Fibroblast of lung (primary cell): ENCODE measurements around the gene POLG. TPM values are rescaled to one million over a fixed set of nuclear protein-coding genes. Genes with fewer than 3 reads are reported as not detected.

ENCODE experiments used
- DNase-seq, 2 donors: peaks; one replicate each; pipeline versions ENCODE4 v3.0.0 to v3.0.0-alpha.2; 2010; ENCODE audit warnings: low read depth in 2 of 2
- H2AFZ ChIP-seq: 2 replicates; pipeline ENCODE4 v1.5.1; 2012; ENCODE audit warnings: low read length, control low read depth, inconsistent platforms
- H3K27ac ChIP-seq: 2 replicates; pipeline ENCODE4 v1.5.1; 2011; ENCODE audit warnings: low read length, control low read depth; ENCODE audit not compliant: insufficient read depth
- H3K27me3 ChIP-seq: 2 replicates; pipeline ENCODE4 v1.5.1; 2011; ENCODE audit warnings: mild to moderate bottlenecking, low read length; ENCODE audit not compliant: control insufficient read depth, insufficient read depth
- H3K36me3 ChIP-seq: 2 replicates; pipeline ENCODE4 v1.5.1; 2011; ENCODE audit warnings: low read length; ENCODE audit not compliant: control insufficient read depth, insufficient read depth
- H3K4me1 ChIP-seq: 2 replicates; pipeline ENCODE4 v1.5.1; 2011; ENCODE audit warnings: low read length; ENCODE audit not compliant: control insufficient read depth, insufficient read depth; ENCODE audit errors: extremely low read depth
- H3K4me2 ChIP-seq: 2 replicates; pipeline ENCODE4 v1.5.1; 2011; ENCODE audit warnings: low read length, control low read depth; ENCODE audit not compliant: insufficient read depth; ENCODE audit errors: extremely low read depth
- H3K4me3 ChIP-seq, 4 experiments: fragments of 200-600 bp in 1 of 4; sonication (generic) in 1 of 4; replicated peaks in 1 of 4; 2 replicates each; pipeline ENCODE4 v1.5.1; 2011 to 2016; ENCODE audit warnings: low read length in 4 of 4, low read depth in 3 of 4, mild to moderate bottlenecking in 3 of 4, control low read depth in 2 of 4, inconsistent platforms in 1 of 4, mixed read lengths in 1 of 4; ENCODE audit not compliant: insufficient read depth in 1 of 4; ENCODE audit errors: control extremely low read depth in 1 of 4
- H3K79me2 ChIP-seq: 2 replicates; pipeline ENCODE4 v1.5.1; 2012; ENCODE audit warnings: mild to moderate bottlenecking, low read length, inconsistent platforms; ENCODE audit not compliant: control insufficient read depth, insufficient read depth
- H3K9ac ChIP-seq: 2 replicates; pipeline ENCODE4 v1.5.1; 2011; ENCODE audit warnings: mild to moderate bottlenecking, low read length, control low read depth; ENCODE audit not compliant: insufficient read depth
- H3K9me3 ChIP-seq: 2 replicates; pipeline ENCODE4 v1.5.1; 2012; ENCODE audit warnings: low read depth, low read length; ENCODE audit not compliant: control insufficient read depth, insufficient read depth
- H4K20me1 ChIP-seq: 2 replicates; pipeline ENCODE4 v1.5.1; 2011; ENCODE audit warnings: low read length; ENCODE audit not compliant: control insufficient read depth, insufficient read depth; ENCODE audit errors: extremely low read depth
- CTCF ChIP-seq, 2 donors: IDR thresholded peaks in 1 of 2; conservative IDR thresholded peaks in 1 of 2; 1 replicate in 1 of 2; 2 replicates in 1 of 2; pipeline ENCODE4 v1.5.1; 2011 to 2012; ENCODE audit warnings: low read length in 2 of 2, control low read depth in 1 of 2, inconsistent platforms in 1 of 2, low read depth in 1 of 2, mild to moderate bottlenecking in 1 of 2
- EZH2 ChIP-seq: IDR thresholded peaks from 2 replicates; pipeline ENCODE4 v1.5.1; 2012; ENCODE audit warnings: low read length, control low read depth, mild to moderate bottlenecking; ENCODE audit errors: missing control alignments
- polyA plus RNA-seq, 2 donors: library from polyadenylated mRNA; depleted of rRNA in 1 of 2; stranded (reverse) in 1 of 2; unstranded in 1 of 2; fragments of >200 nt; gene quantifications; 2 replicates each; pipeline ENCODE4 v1.2.1, GENCODE V29; 2011 to 2012; ENCODE audit warnings: missing spikeins in 1 of 2
- total RNA-seq: library from RNA; depleted of rRNA; stranded (reverse); fragments of >200 nt; gene quantifications from 2 replicates; pipeline ENCODE4 v1.2.1, GENCODE V29; 2014

POLG gene
- total and polyA plus RNA-seq, 2 donors (not counting 1 experiment from before 2014, with no cell fraction given), result 20.4 to 61.3 TPM

- no peak overlapping the region for H3K9ac ChIP-seq
- peaks cover 85% of the 10 kb centered on the region for H3K27me3 ChIP-seq
- no peaks in the 10 kb centered on the region for H3K4me1 ChIP-seq
- TF ChIP-seq CTCF (conservative IDR thresholded peaks at IDR 0.05 in 1 of 2, IDR thresholded peaks at IDR 0.05 in 1 of 2; ENCODE audit: low read depth in 1 of 2, low read length in 2 of 2) (no peak), EZH2 (no peak)
- H3K36me3 ChIP-seq, result no peaks in the 10 kb centered on the region
- H3K9me3 ChIP-seq, result no peaks in the 10 kb centered on the region
- H3K27ac ChIP-seq, result no peak overlapping the region
- no peak overlapping the region for H3K4me3 ChIP-seq
- H4K20me1 ChIP-seq, result no peaks in the 10 kb centered on the region
- H3K79me2 ChIP-seq, result no peaks in the 10 kb centered on the region
- DNase-seq, result no peak
- H2AFZ ChIP-seq, result no peak overlapping the region
- no peak overlapping the region for H3K4me2 ChIP-seq
Measured at GRCh38 chr15:89374086-89374981, 39.7 kb upstream of the POLG start.

- no peak for TF ChIP-seq EZH2
- TF ChIP-seq CTCF (conservative IDR thresholded peaks at IDR 0.05 in 1 of 2, IDR thresholded peaks at IDR 0.05 in 1 of 2; ENCODE audit: low read depth in 1 of 2, low read length in 2 of 2), result no peak
- Histone ChIP-seq H3K79me2 (no peaks in the 10 kb centered on the region), H3K4me2 (no peak overlapping the region), H3K36me3 (no peaks in the 10 kb centered on the region), H3K4me3 (no peak overlapping the region), H3K9ac (no peak overlapping the region), H3K4me1 (no peaks in the 10 kb centered on the region), H3K27me3 (peaks cover 84% of the 10 kb centered on the region), H4K20me1 (no peaks in the 10 kb centered on the region), H3K27ac (no peak overlapping the region), H3K9me3 (no peaks in the 10 kb centered on the region), H2AFZ (no peak overlapping the region)
- DNase-seq, result no peak
Measured at GRCh38 chr15:89372069-89372935, 37.7 kb upstream of the POLG start.
